Measurements from ENCODE around the gene PAMR1.

GRCh38 chr11:35511666-35512065 lies 13.8 kb downstream of the PAMR1 start:
- no peak for TF ChIP-seq POLR2AphosphoS5 (IDR thresholded peaks at IDR 0.05; ENCODE audit: low read depth, low read length)
- TF ChIP-seq, protein P1, sequence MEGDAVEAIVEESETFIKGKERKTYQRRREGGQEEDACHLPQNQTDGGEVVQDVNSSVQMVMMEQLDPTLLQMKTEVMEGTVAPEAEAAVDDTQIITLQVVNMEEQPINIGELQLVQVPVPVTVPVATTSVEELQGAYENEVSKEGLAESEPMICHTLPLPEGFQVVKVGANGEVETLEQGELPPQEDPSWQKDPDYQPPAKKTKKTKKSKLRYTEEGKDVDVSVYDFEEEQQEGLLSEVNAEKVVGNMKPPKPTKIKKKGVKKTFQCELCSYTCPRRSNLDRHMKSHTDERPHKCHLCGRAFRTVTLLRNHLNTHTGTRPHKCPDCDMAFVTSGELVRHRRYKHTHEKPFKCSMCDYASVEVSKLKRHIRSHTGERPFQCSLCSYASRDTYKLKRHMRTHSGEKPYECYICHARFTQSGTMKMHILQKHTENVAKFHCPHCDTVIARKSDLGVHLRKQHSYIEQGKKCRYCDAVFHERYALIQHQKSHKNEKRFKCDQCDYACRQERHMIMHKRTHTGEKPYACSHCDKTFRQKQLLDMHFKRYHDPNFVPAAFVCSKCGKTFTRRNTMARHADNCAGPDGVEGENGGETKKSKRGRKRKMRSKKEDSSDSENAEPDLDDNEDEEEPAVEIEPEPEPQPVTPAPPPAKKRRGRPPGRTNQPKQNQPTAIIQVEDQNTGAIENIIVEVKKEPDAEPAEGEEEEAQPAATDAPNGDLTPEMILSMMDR (IDR thresholded peaks at IDR 0.05; ENCODE audit: control extremely low read depth in 1 of 3, insufficient read depth in 1 of 3, low read depth in 1 of 3, low read length in 3 of 3) = no peak
- TF ChIP-seq EP300 (IDR thresholded peaks at IDR 0.05; ENCODE audit: borderline replicate concordance in 1 of 2, low read depth in 2 of 2, low read length in 2 of 2) = no peak
- no peak for TF ChIP-seq TEAD4 (IDR thresholded peaks at IDR 0.05; ENCODE audit: low read depth, low read length)
- no peak for TF ChIP-seq CBX5 (IDR thresholded peaks at IDR 0.05; ENCODE audit: low read depth, low read length)
- no peak for TF ChIP-seq TAF1 (IDR thresholded peaks at IDR 0.05; ENCODE audit: low read depth, low read length)

Measured in H1 (cell line).